ENCODE data around the gene PCDHGA9.
A peak's percentile ranks its signal among the peaks of the same experiment; 100 is the strongest.
"Not testable (repeated sequence)": the region's sequence is repeated elsewhere in the genome, so short reads cannot be mapped to it uniquely, and the experiment has no call there.

The PCDHGA9 gene

DNA sequence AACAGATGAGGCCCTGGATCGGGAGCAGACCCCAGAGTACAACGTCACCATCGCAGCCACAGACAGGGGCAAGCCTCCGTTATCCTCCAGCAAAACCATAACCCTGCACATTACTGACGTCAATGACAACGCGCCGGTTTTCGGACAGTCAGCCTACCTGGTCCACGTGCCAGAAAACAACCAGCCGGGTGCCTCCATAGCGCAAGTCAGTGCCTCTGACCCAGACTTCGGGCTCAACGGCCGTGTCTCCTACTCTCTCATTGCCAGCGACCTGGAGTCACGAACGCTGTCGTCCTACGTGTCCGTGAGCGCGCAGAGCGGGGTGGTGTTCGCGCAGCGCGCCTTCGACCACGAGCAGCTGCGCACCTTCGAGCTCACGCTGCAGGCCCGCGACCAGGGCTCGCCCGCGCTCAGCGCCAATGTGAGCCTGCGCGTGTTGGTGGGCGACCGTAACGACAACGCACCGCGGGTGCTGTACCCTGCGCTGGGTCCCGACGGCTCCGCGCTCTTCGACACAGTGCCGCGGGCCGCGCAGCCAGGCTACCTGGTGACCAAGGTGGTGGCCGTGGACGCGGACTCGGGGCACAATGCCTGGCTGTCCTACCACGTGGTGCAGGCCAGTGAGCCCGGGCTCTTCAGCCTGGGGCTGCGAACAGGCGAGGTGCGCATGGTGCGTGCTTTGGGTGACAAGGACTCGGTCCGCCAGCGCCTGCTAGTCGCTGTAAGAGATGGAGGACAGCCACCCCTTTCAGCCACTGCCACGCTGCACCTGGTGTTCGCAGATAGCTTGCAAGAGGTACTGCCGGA is 16.7 kb downstream of the PCDHGA9 start:
- TF ChIP-seq GATA1 (IDR thresholded peaks at IDR 0.05; ENCODE audit: low read depth, low read length) (no peak), POLR2A (IDR thresholded peaks at IDR 0.05; ENCODE audit: low read length) (no peak)
- DNase-seq = no peak

DNA sequence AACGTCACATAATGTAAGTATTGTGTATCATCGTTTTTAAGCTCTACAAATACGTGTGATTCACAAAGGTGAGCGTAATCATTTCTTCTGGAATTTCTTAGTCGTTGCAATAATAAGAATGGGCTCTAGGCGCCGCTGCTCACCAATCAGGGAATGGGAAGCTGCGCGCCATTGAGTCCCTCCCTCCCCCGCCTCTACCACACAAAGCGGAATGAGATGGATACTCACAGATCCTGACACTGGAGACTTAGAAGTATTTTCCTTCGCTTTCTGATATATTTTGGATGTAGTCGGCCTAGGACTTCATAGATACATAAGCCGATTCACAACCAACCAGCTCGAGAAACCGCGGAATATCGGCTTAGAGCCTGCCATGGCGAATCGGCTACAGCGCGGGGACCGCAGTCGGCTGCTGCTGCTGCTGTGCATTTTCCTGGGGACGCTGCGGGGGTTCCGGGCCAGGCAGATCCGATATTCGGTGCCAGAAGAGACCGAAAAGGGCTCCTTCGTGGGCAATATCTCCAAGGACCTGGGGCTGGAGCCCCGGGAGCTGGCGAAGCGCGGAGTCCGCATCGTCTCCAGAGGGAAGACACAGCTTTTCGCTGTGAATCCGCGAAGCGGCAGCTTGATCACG is 18.4 kb downstream of the PCDHGA9 start, which contains the start of gene PCDHGA11:
Gene PCDHGA11 (plus strand): TSS at position 197 of the 634 bp plus-strand sequence. CDS start 177 bp downstream, at position 374.
- DNase-seq = peak; percentile 60 to 74
- TF ChIP-seq POLR2A (IDR thresholded peaks at IDR 0.05; ENCODE audit: low read length) (no peak), GATA1 (IDR thresholded peaks at IDR 0.05; ENCODE audit: low read depth, low read length) (no peak)

DNA sequence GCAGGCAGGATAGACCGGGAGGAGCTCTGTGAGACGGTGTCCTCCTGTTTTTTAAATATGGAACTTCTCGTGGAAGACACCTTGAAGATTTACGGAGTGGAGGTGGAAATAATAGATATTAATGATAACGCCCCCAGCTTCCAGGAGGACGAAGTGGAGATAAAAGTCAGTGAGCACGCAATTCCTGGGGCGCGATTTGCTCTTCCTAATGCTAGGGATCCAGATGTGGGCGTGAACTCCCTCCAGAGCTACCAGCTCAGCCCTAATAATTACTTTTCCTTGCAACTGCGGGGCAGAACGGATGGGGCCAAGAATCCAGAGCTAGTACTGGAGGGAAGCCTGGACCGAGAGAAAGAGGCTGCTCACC is 18.9 kb downstream of the PCDHGA9 start:
- no peak for DNase-seq
- TF ChIP-seq GATA1 (IDR thresholded peaks at IDR 0.05; ENCODE audit: low read depth, low read length) (no peak), POLR2A (IDR thresholded peaks at IDR 0.05; ENCODE audit: low read length) (no peak)

GRCh38 chr5:141422742-141423291 is 20.2 kb downstream of the PCDHGA9 start:
- DNase-seq = no peak
- TF ChIP-seq POLR2A (IDR thresholded peaks at IDR 0.05; ENCODE audit: low read length) (no peak), GATA1 (IDR thresholded peaks at IDR 0.05; ENCODE audit: low read depth, low read length) (no peak)

GRCh38 chr5:141427783-141428426 is 25.3 kb downstream of the PCDHGA9 start:
- no peak for DNase-seq
- TF ChIP-seq POLR2A (IDR thresholded peaks at IDR 0.05; ENCODE audit: low read length) (no peak), GATA1 (IDR thresholded peaks at IDR 0.05; ENCODE audit: low read depth, low read length) (no peak)

DNA sequence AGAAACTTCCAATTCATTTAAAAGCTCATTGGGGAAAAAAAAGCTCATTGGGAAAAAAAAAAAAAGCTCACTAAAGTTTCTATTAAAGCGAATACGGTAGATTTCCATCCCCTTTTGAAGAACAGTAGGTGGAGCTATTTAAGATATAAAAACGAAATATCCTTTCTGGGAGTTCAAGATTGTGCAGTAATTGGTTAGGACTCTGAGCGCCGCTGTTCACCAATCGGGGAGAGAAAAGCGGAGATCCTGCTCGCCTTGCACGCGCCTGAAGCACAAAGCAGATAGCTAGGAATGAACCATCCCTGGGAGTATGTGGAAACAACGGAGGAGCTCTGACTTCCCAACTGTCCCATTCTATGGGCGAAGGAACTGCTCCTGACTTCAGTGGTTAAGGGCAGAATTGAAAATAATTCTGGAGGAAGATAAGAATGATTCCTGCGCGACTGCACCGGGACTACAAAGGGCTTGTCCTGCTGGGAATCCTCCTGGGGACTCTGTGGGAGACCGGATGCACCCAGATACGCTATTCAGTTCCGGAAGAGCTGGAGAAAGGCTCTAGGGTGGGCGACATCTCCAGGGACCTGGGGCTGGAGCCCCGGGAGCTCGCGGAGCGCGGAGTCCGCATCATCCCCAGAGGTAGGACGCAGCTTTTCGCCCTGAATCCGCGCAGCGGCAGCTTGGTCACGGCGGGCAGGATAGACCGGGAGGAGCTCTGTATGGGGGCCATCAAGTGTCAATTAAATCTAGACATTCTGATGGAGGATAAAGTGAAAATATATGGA is 27.9 kb downstream of the PCDHGA9 start, which contains the start of gene PCDHGA12:
Gene PCDHGA12 (plus strand): TSS at position 176 of the 782 bp plus-strand sequence. CDS start 253 bp downstream, at position 429.
- TF ChIP-seq GATA1 (IDR thresholded peaks at IDR 0.05; ENCODE audit: low read depth, low read length) = no peak
- no peak for TF ChIP-seq POLR2A (IDR thresholded peaks at IDR 0.05; ENCODE audit: low read length)
- peak; percentile 8 to 19 for DNase-seq

DNA sequence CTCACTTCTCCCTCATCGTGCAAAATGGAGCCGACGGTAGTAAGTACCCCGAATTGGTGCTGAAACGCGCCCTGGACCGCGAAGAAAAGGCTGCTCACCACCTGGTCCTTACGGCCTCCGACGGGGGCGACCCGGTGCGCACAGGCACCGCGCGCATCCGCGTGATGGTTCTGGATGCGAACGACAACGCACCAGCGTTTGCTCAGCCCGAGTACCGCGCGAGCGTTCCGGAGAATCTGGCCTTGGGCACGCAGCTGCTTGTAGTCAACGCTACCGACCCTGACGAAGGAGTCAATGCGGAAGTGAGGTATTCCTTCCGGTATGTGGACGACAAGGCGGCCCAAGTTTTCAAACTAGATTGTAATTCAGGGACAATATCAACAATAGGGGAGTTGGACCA is 28.7 kb downstream of the PCDHGA9 start:
- no peak for DNase-seq
- no peak for TF ChIP-seq GATA1 (IDR thresholded peaks at IDR 0.05; ENCODE audit: low read depth, low read length)
- TF ChIP-seq POLR2A (IDR thresholded peaks at IDR 0.05; ENCODE audit: low read length) = no peak

DNA sequence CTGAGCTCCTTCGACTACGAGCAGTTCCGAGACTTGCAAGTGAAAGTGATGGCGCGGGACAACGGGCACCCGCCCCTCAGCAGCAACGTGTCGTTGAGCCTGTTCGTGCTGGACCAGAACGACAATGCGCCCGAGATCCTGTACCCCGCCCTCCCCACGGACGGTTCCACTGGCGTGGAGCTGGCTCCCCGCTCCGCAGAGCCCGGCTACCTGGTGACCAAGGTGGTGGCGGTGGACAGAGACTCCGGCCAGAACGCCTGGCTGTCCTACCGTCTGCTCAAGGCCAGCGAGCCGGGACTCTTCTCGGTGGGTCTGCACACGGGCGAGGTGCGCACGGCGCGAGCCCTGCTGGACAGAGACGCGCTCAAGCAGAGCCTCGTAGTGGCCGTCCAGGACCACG is 29.7 kb downstream of the PCDHGA9 start:
- DNase-seq = not testable (repeated sequence)

DNA sequence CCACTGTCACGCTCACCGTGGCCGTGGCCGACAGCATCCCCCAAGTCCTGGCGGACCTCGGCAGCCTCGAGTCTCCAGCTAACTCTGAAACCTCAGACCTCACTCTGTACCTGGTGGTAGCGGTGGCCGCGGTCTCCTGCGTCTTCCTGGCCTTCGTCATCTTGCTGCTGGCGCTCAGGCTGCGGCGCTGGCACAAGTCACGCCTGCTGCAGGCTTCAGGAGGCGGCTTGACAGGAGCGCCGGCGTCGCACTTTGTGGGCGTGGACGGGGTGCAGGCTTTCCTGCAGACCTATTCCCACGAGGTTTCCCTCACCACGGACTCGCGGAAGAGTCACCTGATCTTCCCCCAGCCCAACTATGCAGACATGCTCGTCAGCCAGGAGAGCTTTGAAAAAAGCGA is 30.1 kb downstream of the PCDHGA9 start:
- DNase-seq = not testable (repeated sequence)

GRCh38 chr5:141434006-141434405 is 31.4 kb downstream of the PCDHGA9 start:
- DNase-seq = no peak
- TF ChIP-seq GATA1 (IDR thresholded peaks at IDR 0.05; ENCODE audit: low read depth, low read length) (no peak), POLR2A (IDR thresholded peaks at IDR 0.05; ENCODE audit: low read length) (no peak)

- TF ChIP-seq GATA1 (IDR thresholded peaks at IDR 0.05; ENCODE audit: low read depth, low read length) (no peak), POLR2A (IDR thresholded peaks at IDR 0.05; ENCODE audit: low read length) (no peak)
- no peak for DNase-seq
Measured at GRCh38 chr5:141437221-141437620, 34.6 kb downstream of the PCDHGA9 start.

GRCh38 chr5:141439411-141440141 is 37.0 kb downstream of the PCDHGA9 start:
- no peak for DNase-seq
- TF ChIP-seq GATA1 (IDR thresholded peaks at IDR 0.05; ENCODE audit: low read depth, low read length) (no peak), POLR2A (IDR thresholded peaks at IDR 0.05; ENCODE audit: low read length) (no peak)

- TF ChIP-seq POLR2A (IDR thresholded peaks at IDR 0.05; ENCODE audit: low read length) = no peak
- TF ChIP-seq GATA1 (IDR thresholded peaks at IDR 0.05; ENCODE audit: low read depth, low read length) = no peak
- no peak for DNase-seq
Measured at GRCh38 chr5:141440341-141440740, 37.8 kb downstream of the PCDHGA9 start.

Data from erythroblast (primary cell).